Activated CD8-positive, alpha-beta memory T cell treated with anti-CD3 and anti-CD28 coated beads for 24 hours (primary cell): ENCODE data around the gene KCP.
A peak's percentile ranks its signal among the peaks of the same experiment; 100 is the strongest.

Experiments
- DNase-seq: peaks from one replicate; pipeline ENCODE4 v3.0.0-alpha.2; 2020

The KCP gene

DNA sequence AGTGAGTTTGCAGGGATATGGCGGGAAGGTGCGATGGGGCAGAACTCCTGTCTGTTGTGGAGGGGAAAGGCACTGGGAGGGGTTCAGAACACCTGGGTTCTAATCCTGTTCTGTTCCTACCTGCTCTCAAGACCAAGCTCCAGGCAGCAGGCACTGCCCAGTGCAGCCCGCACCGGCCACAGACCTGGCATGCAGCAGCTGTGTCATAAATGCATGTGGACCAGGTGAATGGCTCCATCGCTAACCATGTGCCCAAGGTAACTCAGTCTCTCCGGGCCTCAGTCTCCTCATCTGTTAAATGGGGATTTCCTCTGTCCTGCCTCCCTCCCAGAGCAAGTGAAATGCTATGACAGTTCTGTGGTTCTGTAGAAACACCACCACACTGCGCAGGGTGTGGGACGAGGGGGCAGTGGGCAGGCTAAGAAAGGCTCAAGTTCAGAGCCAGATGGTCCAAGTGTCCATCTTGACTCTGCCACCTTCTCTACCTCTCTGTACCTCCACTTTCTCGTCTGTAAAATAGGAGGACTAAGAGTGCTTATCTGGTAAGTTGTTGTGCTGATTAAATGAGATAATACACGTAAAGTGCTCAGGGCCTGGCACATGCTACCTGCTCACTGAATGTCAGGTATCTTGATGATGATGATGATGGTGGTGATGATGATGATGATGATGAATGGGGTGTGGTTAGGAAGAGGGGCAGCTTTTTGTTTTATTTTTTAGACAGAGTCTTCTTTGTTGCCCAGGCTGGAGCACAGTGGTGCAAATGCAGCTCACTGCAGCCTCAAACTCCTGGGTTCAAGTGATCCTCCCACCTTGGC, 24.9 kb downstream of the KCP start:
- no peak for DNase-seq

DNA sequence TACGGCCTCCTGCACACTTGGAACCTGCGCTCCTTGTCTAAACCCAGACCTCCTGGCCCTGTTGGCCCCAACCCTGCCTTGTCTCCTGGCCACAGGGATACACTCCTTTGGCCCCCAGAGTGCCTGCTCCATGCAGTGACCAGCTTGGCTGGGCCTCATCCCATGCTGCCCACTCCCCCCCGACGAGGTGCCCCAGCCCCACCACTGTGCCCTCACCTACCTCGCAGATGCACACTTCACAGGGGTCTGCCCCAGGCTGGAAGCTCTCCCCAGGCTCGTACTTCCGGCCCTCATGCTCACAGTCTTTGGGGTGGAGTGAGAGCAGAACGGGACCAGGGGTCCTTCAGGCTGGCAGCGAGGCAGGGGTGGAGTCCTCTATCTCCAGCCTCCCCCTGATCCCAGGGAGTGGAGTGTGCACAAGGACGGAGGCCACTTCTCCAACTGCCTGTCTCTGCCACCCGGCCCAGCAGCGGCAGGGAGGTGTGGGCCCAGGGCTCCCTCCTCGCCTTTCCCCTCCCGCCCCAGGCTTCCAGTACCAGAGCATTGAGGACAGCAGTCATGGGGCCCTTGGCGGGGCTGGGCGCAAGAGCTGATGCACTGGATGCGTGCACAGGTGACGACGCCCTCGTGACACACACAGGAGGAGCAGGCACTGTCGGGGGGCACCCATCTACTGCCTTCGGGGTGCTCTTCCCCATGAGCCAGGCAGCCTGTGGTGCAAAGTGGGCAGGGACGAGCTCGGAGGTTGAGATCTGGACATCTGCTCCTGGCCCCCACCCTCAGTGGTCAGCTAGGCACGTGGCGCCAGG, 25.7 kb downstream of the KCP start:
- no peak for DNase-seq

DNA sequence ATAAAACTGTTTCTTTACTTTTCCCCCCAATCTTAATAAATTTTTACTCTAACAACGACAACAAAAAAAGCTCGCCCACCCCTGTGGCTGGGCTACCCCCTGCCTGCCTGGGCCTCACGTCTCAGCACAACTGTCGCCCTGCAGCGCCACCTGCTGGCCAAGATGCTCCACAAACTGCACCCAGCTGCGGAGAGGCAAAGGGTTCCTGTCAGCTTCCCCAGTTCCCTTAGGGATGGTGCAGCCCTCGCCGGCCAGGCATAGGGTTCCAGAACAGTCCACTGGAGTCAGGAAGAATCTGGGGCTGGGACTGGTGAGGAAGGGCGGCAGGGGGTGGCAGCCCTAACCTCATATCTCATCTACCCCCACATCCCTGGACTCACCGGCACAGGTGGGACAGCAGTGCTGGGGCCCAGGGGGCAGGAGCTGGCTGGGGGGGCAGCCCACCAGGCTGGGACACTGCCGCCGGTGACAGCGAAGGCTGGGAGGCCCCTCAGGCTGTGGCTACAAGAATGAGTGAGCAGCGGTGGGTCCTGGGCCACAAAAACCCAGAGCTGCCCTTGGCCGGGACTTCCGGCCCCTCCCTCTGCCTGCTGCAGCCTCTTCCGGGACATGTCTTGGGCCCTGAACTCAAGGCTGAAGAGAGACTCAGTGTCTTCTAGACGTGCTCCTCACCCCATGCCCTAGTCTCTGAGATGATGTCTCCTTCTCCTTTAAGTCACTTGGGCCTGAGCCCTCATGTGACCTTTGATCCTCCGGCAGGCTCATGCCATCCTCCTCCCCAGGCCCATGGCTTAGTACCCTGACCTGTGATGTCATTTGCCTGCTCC, 26.7 kb downstream of the KCP start:
- DNase-seq, result peak; percentile 97

DNA sequence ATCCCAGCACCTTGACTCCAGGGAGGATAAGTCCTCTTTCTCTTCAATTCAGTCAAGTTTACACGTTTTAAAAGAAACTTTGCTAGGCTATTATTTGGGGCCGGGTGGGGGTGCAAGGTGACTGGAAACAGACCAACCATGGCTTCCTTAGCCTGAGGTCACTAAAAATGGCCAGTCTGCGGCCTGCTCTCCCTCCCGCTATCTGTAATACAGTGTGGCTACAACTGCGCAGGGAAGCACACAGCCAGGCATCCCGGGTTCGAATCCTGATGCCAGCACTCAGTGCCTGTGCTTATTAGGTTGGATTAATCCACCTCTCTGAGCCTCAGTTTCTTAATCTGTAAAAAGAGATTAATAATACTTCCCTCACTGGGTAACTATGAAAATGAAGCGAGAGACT, 28.4 kb downstream of the KCP start:
- no peak for DNase-seq

DNA sequence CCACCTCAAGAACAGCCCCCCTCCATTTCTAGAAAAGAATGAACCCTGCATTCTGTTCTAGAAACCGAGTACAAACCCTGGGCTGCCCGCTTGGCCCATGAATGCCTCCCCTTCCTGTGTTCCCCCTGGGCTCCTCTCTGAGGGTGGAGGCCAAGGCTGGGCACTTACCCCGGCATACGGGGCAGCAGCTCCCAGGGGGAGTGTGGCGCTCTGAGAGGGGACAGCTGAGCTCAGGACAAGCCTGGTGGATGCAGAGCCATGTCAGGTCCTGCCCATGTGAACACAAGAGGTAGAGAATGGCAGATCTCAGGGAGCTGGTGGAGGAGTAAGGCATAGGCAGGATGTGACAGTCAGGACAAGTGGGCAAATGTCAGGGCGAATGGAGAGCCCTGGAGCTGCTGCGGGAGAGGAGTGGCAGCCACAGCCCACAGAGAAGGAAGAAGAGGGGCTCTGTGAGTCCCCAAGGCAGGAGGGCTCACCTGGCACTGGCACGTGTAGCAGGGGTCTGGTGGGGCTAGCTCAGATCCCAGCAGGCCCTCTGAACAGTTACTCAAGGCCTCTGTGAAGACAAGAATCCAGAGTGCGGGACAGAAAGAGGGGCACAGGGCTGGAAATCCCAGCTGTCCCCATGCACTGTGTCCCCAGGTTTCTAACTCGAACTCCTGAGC, 28.9 kb downstream of the KCP start:
- no peak for DNase-seq

DNA sequence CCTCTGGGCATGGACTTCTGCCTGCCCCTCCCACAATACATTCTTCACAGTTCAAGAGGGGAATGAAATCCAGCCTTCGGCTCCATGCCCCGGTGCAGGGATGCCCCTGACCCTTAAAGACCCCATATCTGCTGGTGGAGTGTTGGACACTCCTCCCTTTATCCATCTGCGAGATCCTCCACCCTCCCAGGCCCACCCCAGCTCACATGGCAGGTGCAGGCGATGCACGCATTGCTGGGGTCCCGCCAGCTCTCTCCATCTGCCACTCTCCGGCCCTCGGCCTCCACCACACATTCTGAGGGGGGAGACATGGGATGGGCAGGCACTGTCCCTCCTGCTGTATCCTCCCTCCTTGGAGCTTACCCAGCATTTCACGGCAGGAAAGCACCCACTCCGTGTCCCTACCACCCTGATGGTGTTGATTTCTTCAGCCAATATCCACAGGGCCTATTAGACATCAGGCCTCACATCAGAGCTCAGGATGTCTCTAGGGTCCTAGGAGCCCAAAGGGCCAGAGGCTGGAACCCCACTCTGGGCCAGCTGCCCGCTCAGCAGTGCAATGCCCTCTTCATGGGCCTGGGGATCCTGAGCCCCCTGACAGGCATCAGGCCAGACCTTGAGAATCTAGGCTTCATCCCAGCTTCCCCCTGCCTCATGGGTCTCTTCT, 29.6 kb downstream of the KCP start:
- no peak for DNase-seq

DNA sequence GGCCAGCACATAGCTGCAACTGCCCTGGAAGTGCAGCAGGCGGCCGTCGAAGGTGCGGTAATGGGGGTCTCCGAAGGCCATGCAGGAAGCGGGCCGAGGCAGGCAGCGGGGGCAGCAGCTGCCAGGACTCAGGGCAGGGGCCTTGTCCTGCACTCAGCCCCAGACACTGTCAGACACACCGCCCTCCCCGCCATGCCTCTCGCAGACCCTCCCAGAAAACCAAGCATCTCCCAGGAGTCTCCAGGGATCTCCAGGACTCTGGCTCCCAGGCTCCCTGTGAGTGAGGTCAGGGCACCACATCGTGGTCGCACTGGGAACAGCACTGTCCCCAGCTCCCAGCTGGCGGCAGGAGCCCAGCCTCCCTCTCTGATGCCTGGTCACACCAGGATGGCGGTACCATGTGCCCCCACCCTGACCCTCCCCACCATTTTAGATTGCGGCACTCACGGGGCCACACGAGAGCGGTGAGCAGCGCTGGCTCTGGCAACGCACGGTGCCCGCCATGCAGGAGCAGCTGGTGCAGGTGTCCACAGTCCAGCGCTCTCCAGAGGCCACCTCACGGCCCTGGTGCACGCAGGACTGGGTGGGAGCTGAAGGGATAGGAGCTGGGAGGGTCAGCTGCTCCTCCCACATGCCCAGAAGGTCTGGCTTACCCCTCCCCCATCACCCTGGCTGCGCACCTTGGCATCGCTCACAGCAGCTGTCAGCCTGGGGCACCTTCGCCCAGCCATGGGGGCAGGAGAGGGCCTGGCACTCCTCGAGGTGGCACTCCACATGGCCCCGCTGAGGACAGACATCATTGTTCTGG, 30.4 kb downstream of the KCP start:
- DNase-seq, result no peak

DNA sequence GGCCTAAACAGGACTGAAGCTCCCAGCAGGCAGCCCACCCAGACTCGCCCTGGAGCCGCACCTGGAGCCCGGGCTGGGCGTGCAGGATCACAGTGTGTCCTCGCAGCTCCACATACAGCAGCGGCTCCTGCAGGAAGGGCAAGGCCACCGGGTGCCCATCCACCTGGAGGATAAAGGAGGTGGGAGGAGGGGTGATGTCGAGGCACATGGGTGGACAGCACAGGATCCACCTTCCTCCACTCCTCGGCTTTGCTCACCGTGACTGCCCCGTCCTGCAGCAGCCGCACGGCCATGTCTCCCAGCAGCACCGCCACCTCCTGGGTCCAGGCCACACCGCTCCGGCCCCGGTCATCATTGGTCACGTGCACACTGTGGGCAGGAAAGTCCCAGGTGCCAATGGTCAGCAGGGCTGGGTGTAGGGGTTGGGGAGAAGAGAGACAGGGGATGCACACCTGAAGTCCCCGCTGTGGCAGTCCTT, 31.0 kb downstream of the KCP start:
- no peak for DNase-seq

DNA sequence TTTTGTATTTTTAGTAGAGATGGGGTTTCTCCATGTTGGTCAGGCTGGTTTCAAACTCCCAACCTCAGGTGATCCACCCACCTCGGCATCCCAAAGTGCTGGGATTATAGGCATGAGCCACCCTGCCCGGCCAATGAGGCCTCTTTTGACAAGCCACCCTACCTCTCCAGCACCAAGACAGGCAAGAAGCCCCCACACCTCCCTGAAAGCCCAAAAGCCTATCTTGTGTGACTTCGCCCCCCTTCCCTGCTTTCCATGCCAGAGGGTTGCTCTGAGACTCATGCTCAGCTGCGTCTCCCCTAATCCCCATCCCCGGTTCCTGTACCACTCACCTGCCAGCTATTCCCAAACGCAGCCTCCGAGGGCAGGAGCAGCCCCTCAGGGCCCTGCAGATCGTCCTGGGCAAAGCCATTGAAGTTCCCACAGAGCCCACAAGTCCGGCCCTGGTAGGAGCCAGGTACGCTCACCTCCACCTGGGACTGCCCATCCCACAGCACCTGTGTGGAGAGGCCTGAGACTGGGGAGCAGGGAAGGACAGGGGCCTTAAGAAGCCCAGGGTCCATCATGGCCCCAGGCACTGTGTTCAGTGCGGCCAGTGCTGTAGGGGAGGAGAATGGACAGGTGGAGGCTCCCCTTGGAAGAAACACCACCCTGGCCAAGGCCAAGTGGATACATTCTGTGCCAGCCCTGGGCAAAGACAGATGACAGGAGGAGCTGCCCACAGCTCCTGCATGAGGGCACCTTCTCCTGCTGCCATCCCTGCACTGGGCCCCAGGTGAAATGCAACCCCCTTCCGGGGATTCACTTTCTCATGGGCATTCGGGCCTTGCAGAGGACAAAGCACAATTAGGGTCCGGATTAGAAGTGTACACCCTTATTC, 32.0 kb downstream of the KCP start:
- no peak for DNase-seq

DNA sequence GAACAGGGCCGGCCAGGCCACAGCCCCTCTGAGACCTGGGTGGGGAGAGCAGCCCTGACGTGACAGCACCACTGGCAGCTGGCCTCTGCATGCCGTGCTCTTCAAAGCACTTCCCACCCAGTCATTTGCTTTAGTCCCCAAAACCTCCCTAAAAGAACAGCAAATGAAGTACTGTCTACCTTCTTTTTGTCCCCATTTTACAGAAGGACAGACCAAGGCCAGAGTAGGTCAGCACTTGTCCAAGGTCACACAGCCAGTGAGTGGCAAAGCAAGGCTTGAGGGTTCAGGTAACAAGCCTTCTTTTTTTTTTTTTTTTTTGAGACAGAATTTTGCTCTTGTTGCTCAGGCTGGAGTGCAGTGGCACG, 32.8 kb downstream of the KCP start:
- no peak for DNase-seq

DNA sequence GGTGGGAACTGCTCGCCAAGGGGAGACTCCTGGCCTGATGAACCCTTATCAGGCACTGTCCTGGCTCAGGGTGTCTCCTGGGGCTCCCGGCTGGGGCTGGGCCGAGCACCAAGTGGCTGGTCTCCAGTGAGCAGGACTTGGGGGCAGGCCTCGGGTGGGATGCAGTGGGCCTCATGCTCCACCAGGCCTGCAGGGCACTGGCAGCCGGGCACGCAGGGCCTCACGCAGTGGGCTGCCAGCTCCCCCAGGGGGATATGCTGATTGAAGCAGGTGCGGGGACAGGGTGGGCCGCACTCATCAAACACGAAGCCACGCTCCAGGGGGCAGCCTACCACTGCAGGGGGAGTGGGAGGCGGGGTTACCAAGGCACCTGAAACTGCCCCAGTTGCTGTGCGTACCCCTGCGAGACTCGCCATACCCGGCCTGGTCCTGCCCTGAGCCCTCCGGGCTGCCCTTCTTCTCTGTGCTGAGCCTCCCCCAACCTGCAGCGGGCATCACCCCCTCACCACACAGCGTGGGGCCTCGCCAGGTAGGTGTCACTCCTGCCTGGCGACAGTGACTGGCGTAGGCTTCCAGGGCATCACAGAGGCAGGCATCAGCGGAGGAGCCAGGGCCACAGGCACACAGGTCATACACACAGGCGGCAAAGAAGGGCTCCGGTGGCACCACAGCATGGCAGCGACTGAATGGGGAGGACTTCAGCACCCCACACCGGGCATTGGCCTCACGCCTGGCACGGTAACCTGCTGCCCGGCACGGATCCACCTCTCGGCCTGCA, 33.3 kb downstream of the KCP start:
- DNase-seq, result no peak

DNA sequence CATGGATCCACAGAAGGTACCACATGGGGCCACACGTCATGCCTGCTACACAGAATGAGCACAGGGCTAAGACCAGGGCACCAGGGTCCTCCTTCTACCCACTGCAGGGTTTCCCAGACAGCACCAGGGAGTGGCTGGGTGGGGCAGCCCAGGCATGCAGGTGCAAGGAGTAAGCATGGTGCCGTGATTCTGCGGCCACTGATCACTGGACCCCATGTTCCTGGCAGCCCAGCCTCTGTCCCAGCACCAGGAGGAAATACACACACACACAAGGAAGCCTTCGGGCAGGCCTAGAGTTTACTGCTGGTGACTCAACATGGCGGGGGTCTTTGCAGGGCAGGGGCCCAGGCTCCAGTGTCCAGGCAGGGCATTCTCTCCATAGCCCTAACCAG, 33.9 kb downstream of the KCP start:
- no peak for DNase-seq

DNA sequence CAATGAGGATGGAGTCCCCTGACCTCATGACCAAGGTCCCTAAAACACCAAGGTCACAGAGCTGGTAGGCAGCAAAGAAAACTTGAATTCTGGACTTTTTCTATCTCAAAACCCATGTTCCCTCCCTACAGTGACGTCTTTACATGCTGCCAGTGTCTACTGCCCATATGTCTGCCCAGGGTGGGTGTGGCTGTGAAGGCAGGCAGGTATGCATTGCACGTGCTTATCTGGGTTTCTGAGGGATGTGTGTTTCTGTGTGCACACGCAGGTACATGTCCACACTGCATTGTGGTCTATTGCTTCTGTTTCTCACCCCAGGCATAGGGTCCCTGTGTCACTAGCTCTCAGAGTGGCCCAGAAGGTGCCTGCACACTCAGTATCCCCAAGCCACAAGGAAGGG, 34.4 kb downstream of the KCP start:
- DNase-seq, result no peak

DNA sequence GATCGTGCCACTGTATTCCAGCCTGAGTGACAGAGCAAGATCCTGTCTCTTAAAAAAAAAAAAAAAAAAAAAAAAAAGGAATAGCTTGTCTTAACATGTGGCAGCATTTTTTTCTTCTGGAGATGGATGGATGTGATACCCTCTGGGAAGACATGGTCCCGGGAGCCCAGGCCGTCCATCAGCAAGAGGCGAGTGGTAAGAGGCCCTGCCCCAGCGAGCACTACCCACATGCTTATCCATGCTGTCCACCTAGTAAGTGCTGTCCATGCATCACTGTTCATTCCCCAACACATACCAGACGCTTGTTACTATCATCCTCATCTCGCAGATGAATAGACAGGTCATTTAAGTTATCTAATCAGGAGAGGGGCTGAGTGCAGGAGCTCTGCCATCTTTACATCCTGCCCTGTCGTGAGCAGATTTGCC, 35.0 kb downstream of the KCP start:
- DNase-seq, result no peak

DNA sequence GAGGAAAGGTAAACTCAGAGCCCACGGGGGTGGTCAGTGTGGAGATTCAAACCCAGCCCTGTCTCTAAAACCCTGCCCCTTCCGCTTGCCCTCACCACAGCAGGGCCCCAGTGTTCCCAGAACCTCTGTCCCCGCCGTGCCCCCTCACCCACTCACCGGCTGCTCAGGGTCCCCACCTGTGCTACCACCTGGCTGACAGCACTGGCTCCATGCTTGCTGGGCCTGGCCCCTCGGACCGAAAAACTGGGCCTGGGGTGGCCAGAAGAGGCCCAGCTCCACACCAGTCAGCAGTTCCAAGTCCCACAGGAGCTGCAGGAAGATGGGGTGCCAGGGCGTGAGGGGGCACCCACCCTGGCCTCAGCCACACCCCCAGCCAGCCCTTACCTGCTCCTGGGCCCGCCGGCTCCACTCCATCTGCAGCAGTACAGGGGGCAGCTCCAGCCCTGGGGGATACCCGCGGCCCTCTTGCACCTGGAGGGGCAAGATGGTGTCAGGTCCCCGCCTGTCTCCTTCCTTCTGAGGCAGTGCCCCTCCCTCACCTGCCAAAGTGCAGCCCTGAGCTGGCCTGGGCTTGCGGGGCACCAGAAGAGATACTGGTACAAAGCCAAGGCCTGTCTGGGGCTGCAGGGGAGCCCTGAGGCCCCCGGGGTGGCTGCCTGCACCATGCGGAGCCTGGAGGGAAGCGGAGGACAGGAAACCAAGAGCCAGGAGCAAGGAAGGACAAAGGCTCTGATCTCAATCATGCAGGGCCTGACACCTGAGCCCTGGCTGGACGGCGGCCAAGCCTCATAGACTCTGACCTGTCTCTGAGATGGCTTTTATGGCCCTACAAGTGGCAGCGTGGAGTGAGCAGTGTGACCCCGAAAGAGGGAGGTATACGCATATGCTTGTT, 36.1 kb downstream of the KCP start:
- DNase-seq, result no peak

DNA sequence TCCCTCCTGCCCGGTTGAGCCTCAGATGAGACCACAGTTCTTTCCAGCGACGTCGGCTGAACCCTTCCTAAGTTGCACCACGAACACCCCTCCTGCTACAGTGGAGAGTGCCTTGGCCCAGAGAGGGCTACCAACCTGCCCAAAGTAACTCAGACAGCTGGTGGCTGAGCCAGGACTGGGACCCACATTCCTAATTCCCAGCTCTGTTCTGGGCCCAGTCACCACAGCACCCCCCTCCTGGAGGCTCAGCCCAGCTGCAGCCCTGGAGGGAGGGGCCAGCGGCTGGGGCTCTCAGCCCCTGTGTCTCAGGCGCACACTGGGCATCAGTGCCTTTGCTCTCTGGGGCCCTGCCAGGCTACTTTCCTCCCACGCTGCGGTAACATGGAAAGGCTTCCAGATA, 37.3 kb downstream of the KCP start:
- DNase-seq, result no peak

DNA sequence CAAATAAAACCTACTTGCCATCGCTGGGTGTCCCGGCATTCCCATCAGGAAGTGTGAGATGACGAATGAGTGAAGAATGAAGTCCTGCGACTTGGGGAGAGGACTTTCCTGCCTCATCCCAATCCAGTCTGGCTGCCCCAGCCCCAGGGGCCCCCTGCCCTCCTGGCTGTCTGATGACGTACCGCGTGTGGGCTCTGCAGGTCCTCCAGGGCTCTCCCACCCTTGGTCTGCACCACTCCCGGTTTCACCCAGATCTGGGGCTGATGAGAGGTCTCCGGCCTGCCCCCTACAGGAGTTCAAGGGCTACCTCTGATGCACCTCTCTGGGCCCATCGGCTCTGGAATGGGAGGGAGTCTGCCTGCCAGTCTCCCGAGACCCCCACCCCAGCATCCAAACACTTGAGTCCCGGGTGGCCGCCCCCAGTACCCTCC, 38.1 kb downstream of the KCP start:
- DNase-seq, result no peak

DNA sequence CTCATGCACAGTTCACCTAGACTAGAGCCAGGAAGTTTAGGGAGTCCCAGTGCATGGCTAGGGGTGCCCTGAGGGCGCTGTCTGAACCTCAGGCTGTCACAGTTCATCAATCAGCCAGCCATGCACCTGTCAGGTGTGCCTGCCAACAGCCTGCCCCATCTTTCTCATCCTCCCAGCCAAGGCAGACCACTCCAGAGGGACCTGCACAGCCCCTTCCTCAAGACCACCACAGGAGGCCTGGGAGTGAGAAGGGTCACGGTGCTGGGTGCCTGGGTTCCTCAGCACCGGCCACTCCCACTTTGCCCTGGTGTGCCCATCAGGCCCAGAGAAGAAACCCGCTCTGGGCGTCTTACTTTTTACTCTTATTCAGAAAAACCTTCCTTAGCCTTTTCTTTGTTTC, 39.5 kb downstream of the KCP start:
- DNase-seq, result no peak

DNA sequence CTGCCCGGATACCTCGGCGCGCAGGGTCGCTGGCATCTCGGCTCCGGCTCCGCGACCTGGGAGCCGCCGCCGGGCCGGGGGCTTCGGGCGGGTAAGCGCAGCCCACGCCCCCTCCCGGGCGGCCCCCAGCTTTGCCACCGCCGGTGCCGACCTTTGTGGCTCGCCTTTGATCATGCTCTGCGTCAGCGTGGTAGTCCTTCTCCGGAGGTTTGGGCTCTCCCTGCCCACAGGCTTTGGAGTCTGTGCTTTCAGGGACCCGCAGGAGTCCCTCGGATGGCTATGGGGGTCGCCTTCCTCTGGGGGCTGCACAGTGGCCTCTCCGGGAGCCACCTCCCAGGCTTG, 40.6 kb downstream of the KCP start:
- DNase-seq, result no peak
